OCI-LY7 (cell line): ENCODE data around the gene ZNF101. TPM values are rescaled to one million over a fixed set of nuclear protein-coding genes. Genes with fewer than 3 reads are reported as not detected.

Experiments
- BruUV-seq: library from RNA; stranded (reverse); fragments of 400-500 nt; replicated peaks from 2 replicates; lab custom pipeline; 2021; lab: Mats Ljungman, UMichigan
- CTCF ChIA-PET: fragments of 300-600 bp; sonication (Branson Sonifier 250); formaldehyde crosslinking; loops from one replicate; lab custom pipeline; 2022; ENCODE audit warnings: antibody characterized with exemption; ENCODE audit not compliant: unreplicated experiment; lab: Charles Lee
- POLR2A ChIA-PET: fragments of 300-600 bp; sonication (Branson Sonifier 250); formaldehyde crosslinking; loops from one replicate; lab custom pipeline; 2022; ENCODE audit warnings: antibody characterized with exemption; lab: Charles Lee
- DNase-seq: peaks from one replicate; pipeline ENCODE4 v3.0.0-alpha.2; 2015; ENCODE audit warnings: low spot score
- H2AFZ ChIP-seq: fragments of 200-600 bp; sonication (generic), shearing (Covaris generic); 2 replicates; pipeline ENCODE4 v1.6.1; 2014; ENCODE audit warnings: mild to moderate bottlenecking, antibody characterized with exemption, low read length, moderate library complexity
- H3K27ac ChIP-seq: fragments of 200-600 bp; sonication (generic); 2 replicates; pipeline ENCODE4 v1.5.1; 2014; ENCODE audit warnings: mixed run types, low read depth, mild to moderate bottlenecking, moderate library complexity, low read length, inconsistent platforms; ENCODE audit not compliant: poor library complexity, severe bottlenecking
- H3K36me3 ChIP-seq: fragments of 200-600 bp; sonication (generic); 2 replicates; pipeline ENCODE4 v1.6.1; 2014; ENCODE audit warnings: mild to moderate bottlenecking, antibody characterized with exemption, low read length, moderate library complexity, mixed read lengths; ENCODE audit not compliant: insufficient read depth
- H3K4me1 ChIP-seq: fragments of 200-600 bp; sonication (generic); 2 replicates; pipeline ENCODE4 v1.5.1; 2014; ENCODE audit warnings: mild to moderate bottlenecking, low read length; ENCODE audit not compliant: insufficient read depth, poor library complexity, severe bottlenecking
- H3K4me2 ChIP-seq: fragments of 200-600 bp; sonication (generic); 2 replicates; pipeline ENCODE4 v1.6.1; 2014; ENCODE audit warnings: mild to moderate bottlenecking, low read length
- H3K4me3 ChIP-seq: fragments of 200-600 bp; sonication (generic); 2 replicates; pipeline ENCODE4 v1.5.1; 2014; ENCODE audit warnings: mild to moderate bottlenecking, low read depth, low read length; ENCODE audit not compliant: poor library complexity, severe bottlenecking
- H3K79me2 ChIP-seq: fragments of 200-600 bp; sonication (generic); 2 replicates; pipeline ENCODE4 v1.6.1; 2016; ENCODE audit warnings: low read depth, mild to moderate bottlenecking, low read length, moderate library complexity, mixed read lengths; ENCODE audit not compliant: insufficient read depth
- H3K9me2 ChIP-seq: fragments of 200-600 bp; sonication (generic); 2 replicates; pipeline ENCODE4 v1.6.1; 2016; ENCODE audit warnings: mild to moderate bottlenecking, low read length, mixed read lengths; ENCODE audit not compliant: insufficient read depth
- H3K9me3 ChIP-seq: fragments of 200-600 bp; sonication (generic); 2 replicates; pipeline ENCODE4 v1.6.1; 2014; ENCODE audit warnings: mild to moderate bottlenecking, mixed run types, low read length, mixed read lengths
- H4K20me1 ChIP-seq: fragments of 200-600 bp; sonication (generic); 2 replicates; pipeline ENCODE4 v1.6.1; 2014; ENCODE audit warnings: mild to moderate bottlenecking, antibody characterized with exemption, low read length, moderate library complexity, mixed read lengths; ENCODE audit not compliant: insufficient read depth
- EZH2phosphoT487 ChIP-seq: fragments of 200-600 bp; sonication (generic); IDR thresholded peaks from 2 replicates; pipeline ENCODE4 v1.6.1; 2018; ENCODE audit warnings: low read depth, borderline replicate concordance, mild to moderate bottlenecking, mixed run types, antibody characterized with exemption, low read length, moderate library complexity, mixed read lengths
- intact Hi-C: fragments of 100-400 bp; cut with micrococcal nuclease; formaldehyde crosslinking; loops from one replicate; pipeline ENCODE4 v1.10.0; 2022; ENCODE audit not compliant: unreplicated experiment
- total RNA-seq, 2 experiments: library from RNA; depleted of rRNA in 1 of 2; stranded (reverse); fragments of >200 nt in 1 of 2; shearing (Covaris generic) in 1 of 2; gene quantifications; 2 replicates each; pipeline ENCODE4 v1.2.3, GENCODE V29; 2014 to 2022
- TF ChIP-seq, protein P1 (sequence below): fragments of 200-600 bp; sonication (generic); conservative IDR thresholded peaks from 2 replicates; pipeline ENCODE4 v1.5.1; 2014; ENCODE audit warnings: mild to moderate bottlenecking, antibody characterized with exemption, low read length, moderate library complexity, mixed read lengths

Gene ZNF101
- total RNA-seq, 2 experiments from 2014 or later = 66.6 to 83.8 TPM

- Histone ChIP-seq H3K27ac (peak within 1 kb of the TSS; percentile 90), H4K20me1 (no peaks in the 10 kb centered on the region), H3K79me2 (peaks cover 16% of the 10 kb centered on the region; the same call in 1 of the 2 replicates), H2AFZ (peak within 1 kb of the TSS; percentile 26; the same call in 1 of the 2 replicates), H3K9me2 (no peaks in the 10 kb centered on the region), H3K4me3 (peak within 1 kb of the TSS; percentile 78), H3K9me3 (no peaks in the 10 kb centered on the region), H3K4me1 (peaks cover 21% of the 10 kb centered on the region), H3K4me2 (peak within 1 kb of the TSS; percentile 87), H3K36me3 (peaks cover 63% of the 10 kb centered on the region)
- POLR2A ChIA-PET = no interaction called here
- CTCF ChIA-PET = no interaction called here
- intact Hi-C loops = loop anchor here (1.0 kb wide), 1 partner anchor 111 kb away; no protein-coding TSS in a partner anchor
- peak; percentile 85 for DNase-seq
- TF ChIP-seq, protein P1, sequence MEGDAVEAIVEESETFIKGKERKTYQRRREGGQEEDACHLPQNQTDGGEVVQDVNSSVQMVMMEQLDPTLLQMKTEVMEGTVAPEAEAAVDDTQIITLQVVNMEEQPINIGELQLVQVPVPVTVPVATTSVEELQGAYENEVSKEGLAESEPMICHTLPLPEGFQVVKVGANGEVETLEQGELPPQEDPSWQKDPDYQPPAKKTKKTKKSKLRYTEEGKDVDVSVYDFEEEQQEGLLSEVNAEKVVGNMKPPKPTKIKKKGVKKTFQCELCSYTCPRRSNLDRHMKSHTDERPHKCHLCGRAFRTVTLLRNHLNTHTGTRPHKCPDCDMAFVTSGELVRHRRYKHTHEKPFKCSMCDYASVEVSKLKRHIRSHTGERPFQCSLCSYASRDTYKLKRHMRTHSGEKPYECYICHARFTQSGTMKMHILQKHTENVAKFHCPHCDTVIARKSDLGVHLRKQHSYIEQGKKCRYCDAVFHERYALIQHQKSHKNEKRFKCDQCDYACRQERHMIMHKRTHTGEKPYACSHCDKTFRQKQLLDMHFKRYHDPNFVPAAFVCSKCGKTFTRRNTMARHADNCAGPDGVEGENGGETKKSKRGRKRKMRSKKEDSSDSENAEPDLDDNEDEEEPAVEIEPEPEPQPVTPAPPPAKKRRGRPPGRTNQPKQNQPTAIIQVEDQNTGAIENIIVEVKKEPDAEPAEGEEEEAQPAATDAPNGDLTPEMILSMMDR = peak; percentile 96
- no peak for TF ChIP-seq EZH2phosphoT487
- BruUV-seq = no TSS peak
These were observed 25.2 kb upstream of the ZNF101 start, which contains the start of gene GMIP for GRCh38 chr19:19643158-19644053. Gene GMIP (minus strand): TSS chr19:19643657. CDS start chr19:19643529, 128 bp downstream.

DNA sequence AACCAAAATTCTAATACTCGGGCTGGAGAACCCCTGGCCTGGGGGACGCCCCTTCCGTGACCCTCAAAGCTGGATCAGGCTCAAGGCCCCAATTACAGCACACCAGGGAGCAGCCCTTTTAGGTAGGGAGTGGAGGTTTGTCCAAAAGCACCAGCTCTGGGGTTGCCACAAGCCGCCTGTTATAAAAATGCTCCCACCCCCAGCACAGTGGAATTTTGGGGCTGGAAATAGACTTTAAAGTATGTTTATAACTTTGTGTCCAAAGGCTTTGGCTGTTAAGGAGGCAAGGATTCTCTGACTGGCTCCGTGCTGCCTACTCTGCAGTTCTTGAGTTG lies 24.6 kb upstream of the ZNF101 start:
- H4K20me1 ChIP-seq = no peaks in the 10 kb centered on the region
- peak overlapping the region; percentile 87 for H3K4me2 ChIP-seq
- POLR2A ChIA-PET = no interaction called here
- TF ChIP-seq EZH2phosphoT487 = no peak
- TF ChIP-seq, protein P1 = peak; percentile 57; the same call in 1 of the 2 replicates
- no peak overlapping the region for H2AFZ ChIP-seq
- no peak for DNase-seq
- peaks cover 21% of the 10 kb centered on the region for H3K4me1 ChIP-seq
- no peaks in the 10 kb centered on the region for H3K9me3 ChIP-seq
- peaks cover 63% of the 10 kb centered on the region for H3K36me3 ChIP-seq
- intact Hi-C loops = no loop called here
- peak overlapping the region; percentile 90 for H3K27ac ChIP-seq
- no peaks in the 10 kb centered on the region for H3K9me2 ChIP-seq
- H3K4me3 ChIP-seq = peak overlapping the region; percentile 78
- H3K79me2 ChIP-seq = peaks cover 16% of the 10 kb centered on the region; the same call in 1 of the 2 replicates
- CTCF ChIA-PET = no interaction called here
- BruUV-seq = no TSS peak
